ENCODE data around the gene DPM3.
A peak's percentile ranks its signal among the peaks of the same experiment; 100 is the strongest.
"Not testable (repeated sequence)": the region's sequence is repeated elsewhere in the genome, so short reads cannot be mapped to it uniquely, and the experiment has no call there.

The DPM3 gene

DNA sequence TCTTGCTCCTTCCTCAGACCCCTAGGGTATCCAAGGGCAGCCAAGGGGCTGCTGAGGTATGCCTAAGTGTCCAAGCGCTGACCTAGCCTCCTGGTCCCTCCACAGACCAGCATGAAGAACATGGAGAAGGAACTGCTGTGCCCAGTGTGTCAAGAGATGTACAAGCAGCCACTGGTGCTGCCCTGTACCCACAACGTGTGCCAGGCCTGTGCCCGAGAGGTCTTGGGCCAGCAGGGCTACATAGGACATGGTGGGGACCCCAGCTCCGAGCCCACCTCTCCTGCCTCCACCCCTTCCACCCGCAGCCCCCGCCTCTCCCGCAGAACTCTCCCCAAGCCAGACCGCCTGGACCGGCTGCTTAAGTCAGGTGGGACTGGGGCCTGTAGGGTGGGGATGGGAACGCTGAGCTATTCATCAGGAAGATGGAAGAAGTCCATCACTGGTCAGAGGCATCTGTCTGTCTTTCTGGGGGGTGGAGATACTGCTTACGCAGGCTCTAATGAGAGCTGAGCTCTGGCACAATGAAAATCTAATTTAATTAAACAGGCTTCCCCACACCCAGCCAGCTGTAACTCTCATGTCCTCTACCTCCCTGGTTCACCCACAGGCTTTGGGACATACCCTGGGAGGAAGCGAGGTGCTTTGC is 35.1 kb upstream of the DPM3 start:
- DNase-seq: no peak

- DNase-seq: peak; percentile 83
These were observed 34.3 kb upstream of the DPM3 start for GRCh38 chr1:155174324-155175280.

DNA sequence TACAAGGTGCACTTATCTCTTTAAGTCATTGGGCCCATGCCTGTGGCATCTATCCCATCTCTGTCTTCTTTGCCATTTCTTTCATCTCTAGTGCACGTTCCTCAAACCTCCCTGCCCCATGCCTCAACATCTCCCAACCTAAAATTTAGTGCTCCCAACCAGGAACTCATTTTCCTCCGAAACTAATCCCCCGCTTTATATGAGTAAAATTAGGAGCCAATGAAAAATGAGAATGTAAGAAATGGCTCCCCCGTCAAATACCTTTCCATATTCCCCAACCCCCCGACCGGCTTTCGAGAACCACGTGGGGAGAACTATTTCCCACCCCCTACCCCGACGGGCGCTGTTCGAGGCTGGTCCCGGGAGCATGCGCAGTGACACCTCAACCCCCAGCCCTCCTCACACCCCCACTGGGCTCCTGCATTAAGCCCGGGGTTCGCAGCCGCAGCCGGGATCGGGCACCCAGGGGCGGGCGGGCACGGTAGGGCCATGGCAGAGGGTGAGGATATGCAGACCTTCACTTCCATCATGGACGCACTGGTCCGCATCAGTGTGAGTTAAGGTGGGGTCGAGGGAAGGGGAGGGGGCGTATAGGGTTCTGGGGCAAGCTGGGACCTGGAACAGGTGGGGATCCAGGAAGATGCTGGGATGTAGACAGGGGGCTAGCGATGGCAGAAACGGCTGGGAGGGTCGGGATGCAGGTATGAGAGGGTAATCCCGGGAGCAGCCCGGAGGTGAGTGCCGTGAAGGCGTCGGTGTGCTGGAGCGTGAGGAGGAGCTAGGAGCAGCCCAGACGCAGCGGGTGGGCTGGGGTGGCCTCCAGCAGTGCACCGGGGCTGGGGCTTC is 33.4 kb upstream of the DPM3 start, which contains the start of gene TRIM46:
Gene TRIM46 (plus strand): TSS at position 372 of the 846 bp plus-strand sequence. CDS start 118 bp downstream, at position 490.
- DNase-seq: no peak

- DNase-seq: peak; percentile 99
These were observed 32.6 kb upstream of the DPM3 start, which contains the start of gene KRTCAP2 for GRCh38 chr1:155172732-155173477. Gene KRTCAP2 (minus strand): TSS chr1:155173304. CDS start chr1:155173224, 80 bp downstream.

- DNase-seq: no peak
These were observed 31.8 kb upstream of the DPM3 start for GRCh38 chr1:155171836-155172731.

GRCh38 chr1:155170806-155171205 is 30.5 kb upstream of the DPM3 start:
- DNase-seq: no peak

- DNase-seq: no peak
These were observed 29.9 kb upstream of the DPM3 start for GRCh38 chr1:155170101-155170785.

DNA sequence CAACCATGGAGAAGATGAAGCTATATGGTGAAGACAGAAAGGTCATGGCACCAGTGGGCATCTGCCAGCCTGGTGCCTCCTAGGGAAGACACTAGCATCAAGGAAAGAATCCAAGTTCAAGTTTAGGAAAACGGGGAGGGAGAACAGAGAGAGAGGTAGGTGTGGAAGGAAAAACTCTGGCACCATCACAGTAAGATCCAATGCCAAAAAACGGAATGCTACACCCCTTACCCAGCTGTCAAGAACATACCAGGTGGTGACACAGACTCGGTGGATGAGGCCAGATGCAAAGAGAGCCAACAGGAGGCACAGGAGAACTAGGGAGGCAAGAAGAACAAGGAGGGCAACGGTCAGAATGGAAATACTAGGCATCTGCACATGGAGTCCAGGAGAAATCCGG is 29.2 kb upstream of the DPM3 start:
- no peak for DNase-seq

DNA sequence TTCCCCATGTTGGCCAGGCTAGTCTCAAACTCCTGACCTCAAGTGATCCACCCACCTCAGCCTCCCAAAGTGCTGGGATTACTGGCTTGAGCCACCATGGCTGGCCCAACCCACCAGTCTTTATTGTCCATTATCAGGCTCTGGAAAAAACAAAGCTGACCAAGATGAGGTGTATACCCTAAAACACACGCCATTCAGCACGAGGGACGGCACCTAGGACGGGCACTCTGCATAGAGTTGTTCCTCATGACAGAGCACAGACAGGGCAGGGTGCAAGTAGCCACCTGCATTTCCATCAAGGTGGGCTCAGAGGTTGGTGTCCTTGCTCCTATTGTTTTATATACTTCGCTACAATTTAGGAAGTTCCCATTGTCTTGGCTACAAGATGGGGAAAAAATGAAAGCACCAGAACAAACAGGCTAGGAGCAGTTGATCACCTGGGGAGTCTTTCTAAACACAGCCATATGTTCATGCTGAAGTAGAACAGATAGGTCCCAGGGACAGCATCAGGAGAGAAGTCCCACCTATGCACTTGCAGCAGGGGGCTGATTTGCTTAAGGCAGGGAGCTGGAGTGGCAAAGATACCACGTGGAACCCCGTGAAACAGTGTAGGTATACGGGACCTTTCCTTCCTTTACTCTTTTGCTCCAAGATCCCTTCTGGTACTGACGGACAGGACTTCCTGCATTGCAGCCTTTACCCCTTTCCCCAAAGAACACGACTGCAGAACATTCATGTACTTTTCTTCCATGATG is 28.3 kb upstream of the DPM3 start:
- no peak for DNase-seq

DNA sequence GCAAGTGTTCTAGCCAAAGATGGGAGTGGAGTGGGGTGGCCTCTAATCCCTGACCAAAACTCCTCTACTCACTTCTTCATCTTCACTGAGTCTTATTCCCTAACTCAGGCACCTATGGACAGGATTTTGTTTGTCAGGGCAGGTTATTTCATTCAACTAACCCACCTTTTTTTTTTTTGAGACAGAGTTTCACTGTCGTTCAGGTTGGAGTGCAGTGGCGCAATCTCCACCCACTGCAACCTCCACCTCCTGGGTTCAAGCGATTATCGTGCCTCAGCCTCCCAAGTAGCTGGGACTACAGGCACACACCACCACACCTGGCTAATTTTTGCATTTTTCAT is 27.7 kb upstream of the DPM3 start:
- not testable (repeated sequence) for DNase-seq

- peak; percentile 95 for DNase-seq
These were observed 27.1 kb upstream of the DPM3 start for GRCh38 chr1:155167166-155168104.

GRCh38 chr1:155166471-155167165 is 26.3 kb upstream of the DPM3 start:
- DNase-seq: peak; percentile 73

DNA sequence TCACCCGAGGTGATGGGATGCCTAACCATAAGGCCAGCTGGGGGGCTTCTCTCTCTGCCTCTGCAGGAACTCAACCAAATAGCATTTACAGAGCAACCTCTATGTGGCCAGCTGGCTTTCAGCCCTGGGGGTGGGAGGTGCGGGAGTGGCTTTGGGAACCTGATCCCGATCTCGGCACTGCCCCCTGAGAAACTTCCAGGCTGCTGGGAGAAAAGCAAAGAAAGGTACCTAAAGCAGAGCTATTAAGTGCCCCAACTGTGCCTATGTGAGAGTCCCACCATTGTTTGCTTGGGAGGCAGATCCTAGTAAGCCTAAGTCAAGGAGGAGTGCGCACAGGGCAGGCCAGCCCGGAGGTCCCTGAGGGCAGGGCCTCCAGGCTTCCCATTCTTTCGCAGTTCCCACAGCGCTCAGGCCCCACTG is 25.7 kb upstream of the DPM3 start:
- DNase-seq: no peak

GRCh38 chr1:155164625-155165024 is 24.3 kb upstream of the DPM3 start:
- not testable (repeated sequence) for DNase-seq

DNA sequence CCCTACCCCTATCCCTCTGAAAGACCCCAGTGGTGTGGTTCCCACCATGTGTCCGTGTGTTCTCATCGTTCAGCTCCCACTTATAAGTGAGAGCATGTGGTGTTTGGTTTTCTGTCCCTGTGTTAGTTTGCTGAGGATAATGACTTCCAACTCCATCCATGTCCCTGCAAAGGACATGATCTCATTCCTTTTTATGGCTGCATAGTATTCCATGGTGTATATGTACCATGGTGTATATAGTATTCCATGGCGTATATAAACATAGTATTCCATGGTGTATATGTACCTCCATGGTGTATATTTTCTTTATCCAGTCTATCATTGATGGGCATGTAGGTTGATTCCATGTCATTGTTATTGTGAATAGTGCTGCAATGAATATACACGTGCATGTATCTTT is 23.5 kb upstream of the DPM3 start:
- not testable (repeated sequence) for DNase-seq

GRCh38 chr1:155162631-155163030 is 22.3 kb upstream of the DPM3 start:
- DNase-seq: not testable (repeated sequence)

DNA sequence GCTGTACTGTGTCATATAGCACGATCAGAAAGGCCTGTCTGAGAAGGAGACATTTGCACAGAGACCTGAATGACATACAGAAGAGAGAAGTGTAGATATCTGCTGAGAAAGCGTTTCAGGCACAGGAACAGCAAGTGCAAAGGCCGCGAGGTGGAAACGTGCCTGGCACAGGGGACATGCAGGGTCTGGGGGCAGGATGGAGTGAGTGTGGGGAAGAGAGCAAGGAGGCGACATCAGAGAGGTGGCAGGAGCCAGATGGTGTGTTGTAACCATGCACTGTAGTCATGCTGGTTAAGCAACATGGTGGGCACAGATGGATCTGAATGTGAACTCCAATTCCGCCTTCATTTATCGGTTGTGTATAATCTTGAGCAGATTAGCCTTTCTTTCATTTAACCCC is 19.8 kb upstream of the DPM3 start:
- no peak for DNase-seq

GRCh38 chr1:155158991-155159390 is 18.7 kb upstream of the DPM3 start:
- DNase-seq: no peak
